AG09309 (cell line): ENCODE data around the gene TEC.

ENCODE experiments used
- DNase-seq: peaks from one replicate; pipeline ENCODE4 v3.0.0-alpha.2; 2010; ENCODE audit warnings: low read depth
- H3K4me3 ChIP-seq: 2 replicates; pipeline ENCODE4 v1.5.1; 2011; ENCODE audit warnings: mild to moderate bottlenecking, low read depth, low read length, moderate library complexity; ENCODE audit not compliant: control insufficient read depth
- CTCF ChIP-seq: IDR thresholded peaks from 2 replicates; pipeline ENCODE4 v1.5.1; 2011; ENCODE audit warnings: mild to moderate bottlenecking, low read depth, low read length, inconsistent platforms; ENCODE audit not compliant: insufficient read depth, control insufficient read depth; ENCODE audit errors: missing control alignments

The TEC gene

GRCh38 chr4:48250980-48251379 is 18.7 kb downstream of the TEC start:
- H3K4me3 ChIP-seq: no peak overlapping the region
- no peak for TF ChIP-seq CTCF
- no peak for DNase-seq

- H3K4me3 ChIP-seq: no peak overlapping the region
- TF ChIP-seq CTCF: no peak
- DNase-seq: no peak
Measured at GRCh38 chr4:48250343-48250742, 19.3 kb downstream of the TEC start.

- no peak overlapping the region for H3K4me3 ChIP-seq
- no peak for DNase-seq
- no peak for TF ChIP-seq CTCF
Measured at GRCh38 chr4:48249378-48249777, 20.3 kb downstream of the TEC start.

GRCh38 chr4:48248559-48248953 is 21.1 kb downstream of the TEC start:
- no peak overlapping the region for H3K4me3 ChIP-seq
- no peak for TF ChIP-seq CTCF
- DNase-seq: no peak

- no peak for DNase-seq
- TF ChIP-seq CTCF: no peak
- H3K4me3 ChIP-seq: no peak overlapping the region
Measured at GRCh38 chr4:48247878-48248558, 21.6 kb downstream of the TEC start.

GRCh38 chr4:48247142-48247877 is 22.3 kb downstream of the TEC start:
- H3K4me3 ChIP-seq: no peak overlapping the region
- TF ChIP-seq CTCF: no peak
- DNase-seq: no peak

GRCh38 chr4:48244665-48245064 is 25.0 kb downstream of the TEC start:
- no peak for TF ChIP-seq CTCF
- H3K4me3 ChIP-seq: no peak overlapping the region
- no peak for DNase-seq
